ENCODE results near the gene TANGO6. TPM values are rescaled to one million over a fixed set of nuclear protein-coding genes. Genes with fewer than 3 reads are reported as not detected.

TANGO6 gene
- total RNA-seq, 1 donor = 38.0 TPM

DNA sequence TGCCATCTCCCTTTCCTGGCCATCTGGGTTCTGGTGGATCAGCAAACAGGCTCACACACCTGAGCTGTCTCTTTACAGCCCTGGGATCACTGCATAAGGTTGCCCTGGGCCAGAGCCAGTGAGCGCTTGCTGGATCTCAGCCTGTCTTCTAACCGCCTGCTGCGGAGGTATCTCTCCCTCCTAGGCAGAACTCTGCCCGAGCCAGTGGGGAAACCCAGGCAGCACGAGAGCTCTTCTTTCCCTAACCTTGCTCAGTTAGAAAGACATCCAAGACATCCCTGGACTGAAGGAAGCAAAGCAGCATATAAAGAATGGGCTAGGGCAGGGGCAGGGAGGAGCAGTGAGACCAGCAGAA, 268.5 kb downstream of the TANGO6 start:
- TF ChIP-seq CTCF (IDR thresholded peaks at IDR 0.05; ENCODE audit: extremely low read depth, low read depth, low read length) = no peak
- no peaks in the 10 kb centered on the region for H3K27me3 ChIP-seq (ENCODE audit: insufficient read depth, low read length)
- DNase-seq (ENCODE audit: insufficient read length, low spot score, missing footprints) = no peak

DNA sequence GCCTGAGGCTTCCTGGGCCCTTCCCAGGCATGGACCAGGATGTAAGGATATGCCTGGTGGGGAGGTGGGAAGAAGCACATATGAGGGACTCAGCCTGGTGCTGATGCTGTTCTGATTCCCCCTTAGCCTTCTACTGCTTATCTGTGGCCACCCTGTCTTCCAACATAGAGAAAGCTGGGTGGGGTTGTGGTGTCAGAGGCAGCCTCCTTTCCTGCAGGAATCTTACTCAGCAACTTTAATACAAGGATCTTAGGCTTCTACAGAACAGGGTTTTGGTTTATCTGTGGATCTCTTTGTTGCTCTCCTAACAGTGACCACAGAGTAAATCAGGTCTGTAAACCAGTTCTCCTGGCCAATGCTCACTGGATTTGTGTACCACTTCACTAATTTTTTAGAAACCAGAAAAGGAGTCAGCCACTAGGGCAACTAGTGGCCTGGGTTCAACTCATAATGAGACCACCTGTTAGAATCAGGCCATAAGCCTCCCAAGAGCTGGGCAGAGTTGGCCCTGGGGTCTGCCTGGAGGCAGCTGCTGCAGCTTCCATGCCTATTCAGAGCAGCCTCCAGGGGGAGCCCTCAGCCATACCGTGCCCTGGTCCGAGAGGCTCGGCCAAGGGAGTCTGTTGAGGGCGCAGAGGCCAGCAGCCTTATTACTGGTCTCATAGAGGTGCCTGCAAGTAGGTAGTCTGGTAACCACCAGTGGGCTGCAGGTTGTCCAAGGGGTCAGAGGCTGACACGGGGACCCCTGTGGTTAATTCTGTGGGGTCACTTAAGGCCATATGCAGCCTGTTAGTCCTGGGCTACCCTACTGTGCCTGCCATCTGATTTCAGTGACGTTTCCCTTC, 269.2 kb downstream of the TANGO6 start:
- Histone ChIP-seq H3K79me2 (ENCODE audit: insufficient read depth, low read length) (peaks cover 2% of the 10 kb centered on the region), H4K20me1 (ENCODE audit: insufficient read depth, low read length) (peaks cover 46% of the 10 kb centered on the region), H3K4me3 (ENCODE audit: insufficient read depth, low read length) (no peak overlapping the region), H3K36me3 (ENCODE audit: insufficient read depth, low read length) (peaks cover 49% of the 10 kb centered on the region), H3K27me3 (ENCODE audit: insufficient read depth, low read length) (no peaks in the 10 kb centered on the region), H2AFZ (ENCODE audit: low read length) (no peak overlapping the region), H3K9me3 (ENCODE audit: low read depth, low read length) (no peaks in the 10 kb centered on the region), H3K27ac (ENCODE audit: low read depth, low read length) (no peak overlapping the region), H3K4me2 (ENCODE audit: insufficient read depth, low read length) (no peak overlapping the region), H3K4me1 (ENCODE audit: insufficient read depth, low read length) (peaks cover 7% of the 10 kb centered on the region)
- TF ChIP-seq CTCF (IDR thresholded peaks at IDR 0.05; ENCODE audit: extremely low read depth, low read depth, low read length) = peak; percentile 79
- peak; percentile 96 for DNase-seq (ENCODE audit: insufficient read length, low spot score, missing footprints)

More for the DNA sequence above, 268.5 kb downstream of the TANGO6 start:
- Histone ChIP-seq H2AFZ (ENCODE audit: low read length) (no peak overlapping the region), H3K4me2 (ENCODE audit: insufficient read depth, low read length) (no peak overlapping the region), H3K9me3 (ENCODE audit: low read depth, low read length) (no peaks in the 10 kb centered on the region), H3K36me3 (ENCODE audit: insufficient read depth, low read length) (peaks cover 43% of the 10 kb centered on the region), H3K4me3 (ENCODE audit: insufficient read depth, low read length) (no peak overlapping the region), H4K20me1 (ENCODE audit: insufficient read depth, low read length) (peaks cover 45% of the 10 kb centered on the region), H3K27ac (ENCODE audit: low read depth, low read length) (no peak overlapping the region), H3K4me1 (ENCODE audit: insufficient read depth, low read length) (peaks cover 13% of the 10 kb centered on the region), H3K79me2 (ENCODE audit: insufficient read depth, low read length) (peaks cover 2% of the 10 kb centered on the region)

GRCh38 chr16:69113216-69113615, 269.9 kb downstream of the TANGO6 start:
- Histone ChIP-seq H3K79me2 (ENCODE audit: insufficient read depth, low read length) (peaks cover 2% of the 10 kb centered on the region), H4K20me1 (ENCODE audit: insufficient read depth, low read length) (peaks cover 39% of the 10 kb centered on the region), H3K27ac (ENCODE audit: low read depth, low read length) (no peak overlapping the region), H3K36me3 (ENCODE audit: insufficient read depth, low read length) (peaks cover 56% of the 10 kb centered on the region), H2AFZ (ENCODE audit: low read length) (no peak overlapping the region), H3K4me2 (ENCODE audit: insufficient read depth, low read length) (no peak overlapping the region), H3K4me3 (ENCODE audit: insufficient read depth, low read length) (no peak overlapping the region), H3K4me1 (ENCODE audit: insufficient read depth, low read length) (no peaks in the 10 kb centered on the region), H3K9me3 (ENCODE audit: low read depth, low read length) (no peaks in the 10 kb centered on the region), H3K27me3 (ENCODE audit: insufficient read depth, low read length) (no peaks in the 10 kb centered on the region)
- DNase-seq (ENCODE audit: insufficient read length, low spot score, missing footprints) = no peak
- TF ChIP-seq CTCF (IDR thresholded peaks at IDR 0.05; ENCODE audit: extremely low read depth, low read depth, low read length) = no peak

DNA sequence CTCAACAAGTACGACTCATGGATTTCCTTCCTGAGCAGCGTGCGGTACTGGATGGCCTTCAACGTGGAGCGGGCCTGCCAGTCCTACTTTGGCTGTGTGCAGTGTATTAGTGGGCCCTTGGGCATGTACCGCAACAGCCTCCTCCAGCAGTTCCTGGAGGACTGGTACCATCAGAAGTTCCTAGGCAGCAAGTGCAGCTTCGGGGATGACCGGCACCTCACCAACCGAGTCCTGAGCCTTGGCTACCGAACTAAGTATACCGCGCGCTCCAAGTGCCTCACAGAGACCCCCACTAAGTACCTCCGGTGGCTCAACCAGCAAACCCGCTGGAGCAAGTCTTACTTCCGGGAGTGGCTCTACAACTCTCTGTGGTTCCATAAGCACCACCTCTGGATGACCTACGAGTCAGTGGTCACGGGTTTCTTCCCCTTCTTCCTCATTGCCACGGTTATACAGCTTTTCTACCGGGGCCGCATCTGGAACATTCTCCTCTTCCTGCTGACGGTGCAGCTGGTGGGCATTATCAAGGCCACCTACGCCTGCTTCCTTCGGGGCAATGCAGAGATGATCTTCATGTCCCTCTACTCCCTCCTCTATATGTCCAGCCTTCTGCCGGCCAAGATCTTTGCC, 271.1 kb downstream of the TANGO6 start:
- Histone ChIP-seq H3K4me1 (ENCODE audit: insufficient read depth, low read length) (no peaks in the 10 kb centered on the region), H3K79me2 (ENCODE audit: insufficient read depth, low read length) (peaks cover 8% of the 10 kb centered on the region), H3K4me2 (ENCODE audit: insufficient read depth, low read length) (no peak overlapping the region), H2AFZ (ENCODE audit: low read length) (no peak overlapping the region), H3K4me3 (ENCODE audit: insufficient read depth, low read length) (no peak overlapping the region), H3K27ac (ENCODE audit: low read depth, low read length) (no peak overlapping the region), H3K36me3 (ENCODE audit: insufficient read depth, low read length) (peaks cover 64% of the 10 kb centered on the region), H4K20me1 (ENCODE audit: insufficient read depth, low read length) (peaks cover 40% of the 10 kb centered on the region), H3K27me3 (ENCODE audit: insufficient read depth, low read length) (no peaks in the 10 kb centered on the region), H3K9me3 (ENCODE audit: low read depth, low read length) (no peaks in the 10 kb centered on the region)
- TF ChIP-seq CTCF (IDR thresholded peaks at IDR 0.05; ENCODE audit: extremely low read depth, low read depth, low read length) = no peak
- no peak for DNase-seq (ENCODE audit: insufficient read length, low spot score, missing footprints)

Measured in osteoblast (primary cell).